ENCODE results near the gene ILDR1. TPM values are rescaled to one million over a fixed set of nuclear protein-coding genes. Genes with fewer than 3 reads are reported as not detected.
"Not testable (repeated sequence)": the region's sequence is repeated elsewhere in the genome, so short reads cannot be mapped to it uniquely, and the experiment has no call there.

The ILDR1 gene
- total and polyA plus RNA-seq, 2 donors (not counting 3 experiments of a cell fraction or from before 2014, with no cell fraction given) = not detected

DNA sequence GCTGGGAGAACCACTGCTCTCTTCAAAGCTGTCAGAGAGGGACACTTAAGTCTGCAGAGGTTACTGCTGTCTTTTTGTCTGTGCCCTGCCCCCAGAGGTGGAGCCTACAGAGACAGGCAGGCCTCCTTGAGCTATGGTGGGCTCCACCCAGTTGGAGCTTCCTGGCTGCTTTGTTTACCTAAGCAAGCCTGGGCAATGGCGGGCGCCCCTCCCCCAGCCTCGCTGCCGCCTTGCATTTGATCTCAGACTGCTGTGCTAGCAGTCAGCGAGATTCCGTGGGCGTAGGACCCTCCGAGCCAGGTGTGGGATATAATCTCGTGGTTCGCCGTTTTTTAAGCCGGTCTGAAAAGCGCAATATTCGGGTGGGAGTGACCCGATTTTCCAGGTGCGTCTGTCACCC, 25.2 kb upstream of the ILDR1 start:
- H3K9me1 ChIP-seq (replicated peaks; ENCODE audit: control insufficient read depth, extremely low read depth, insufficient read depth, low read length); H3K4me2 ChIP-seq (ENCODE audit: insufficient read depth, low read length); FAIRE-seq; BruUV-seq (replicated peaks); H2AFZ ChIP-seq (ENCODE audit: low read depth, low read length); H3K27ac ChIP-seq (ENCODE audit: insufficient read depth, low read depth, low read length); H3K9ac ChIP-seq (replicated peaks; ENCODE audit: extremely low read depth, insufficient read depth, low read length); H3K4me1 ChIP-seq (ENCODE audit: control insufficient read depth, extremely low read depth, insufficient read depth, low read length); H3K4me3 ChIP-seq (replicated peaks in 1 of 3; ENCODE audit: insufficient read depth in 1 of 3, low read depth in 1 of 3, low read length in 3 of 3); intact Hi-C loops (cut with micrococcal nuclease); DNase-seq (ENCODE audit: low read depth, low spot score); H3K36me3 ChIP-seq (ENCODE audit: control insufficient read depth in 2 of 2, extremely low read depth in 1 of 2, insufficient read depth in 2 of 2, low read length in 2 of 2); H3K9me3 ChIP-seq (replicated peaks; ENCODE audit: control insufficient read depth, insufficient read depth, low read length); H3K79me2 ChIP-seq (ENCODE audit: control insufficient read depth, insufficient read depth, low read length); H3K27me3 ChIP-seq (ENCODE audit: control insufficient read depth in 2 of 2, insufficient read depth in 2 of 2, low read length in 2 of 2); H4K20me1 ChIP-seq (replicated peaks; ENCODE audit: control insufficient read depth, extremely low read depth, insufficient read depth, low read length); CTCF ChIA-PET; dilution Hi-C loops (cut with MboI; ENCODE audit: extremely low pct_ligation_motif_present, low sequenced_read_pairs); POLR2A ChIA-PET: not testable (repeated sequence)

DNA sequence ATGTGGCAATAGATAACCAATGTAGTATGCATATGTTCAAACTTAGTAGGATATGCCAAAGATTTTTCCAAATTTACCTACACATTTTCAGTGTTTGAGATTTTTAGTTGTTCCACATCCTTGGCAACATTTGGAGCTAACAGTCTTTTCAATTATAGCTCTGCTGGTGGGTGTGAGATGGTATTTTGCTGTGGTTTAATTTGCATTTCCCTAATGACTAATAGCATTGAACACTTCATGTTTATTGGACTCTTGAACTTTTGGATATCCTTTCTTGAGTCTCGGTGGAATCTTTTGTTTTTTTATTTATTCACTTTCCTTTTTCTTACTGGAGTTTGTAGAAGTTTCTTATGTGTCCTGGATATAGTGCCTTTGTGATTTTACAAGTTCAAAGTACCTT, 11.0 kb upstream of the ILDR1 start:
- no TSS peak for BruUV-seq (replicated peaks)
- dilution Hi-C loops (cut with MboI; ENCODE audit: extremely low pct_ligation_motif_present, low sequenced_read_pairs) = no loop called here
- H3K9me1 ChIP-seq (replicated peaks; ENCODE audit: control insufficient read depth, extremely low read depth, insufficient read depth, low read length) = no peaks in the 10 kb centered on the region
- intact Hi-C loops (cut with micrococcal nuclease) = no loop called here
- no peak for TF ChIP-seq POLR2AphosphoS5 (IDR thresholded peaks at IDR 0.05; ENCODE audit: insufficient read depth, low read depth, low read length)
- TF ChIP-seq EZH2 (IDR thresholded peaks at IDR 0.05; ENCODE audit: borderline replicate concordance, low read depth, low read length, severe bottlenecking) = no peak
- CTCF ChIA-PET = no interaction called here
- DNase-seq (ENCODE audit: low read depth, low spot score) = no peak
- no peak overlapping the region for H3K27ac ChIP-seq (ENCODE audit: insufficient read depth, low read depth, low read length)
- POLR2A ChIA-PET = no interaction called here
- H3K4me2 ChIP-seq (ENCODE audit: insufficient read depth, low read length) = no peak overlapping the region
- H3K4me1 ChIP-seq (ENCODE audit: control insufficient read depth, extremely low read depth, insufficient read depth, low read length) = no peaks in the 10 kb centered on the region
- no peaks in the 10 kb centered on the region for H3K9me3 ChIP-seq (replicated peaks; ENCODE audit: control insufficient read depth, insufficient read depth, low read length)
- H3K27me3 ChIP-seq (ENCODE audit: control insufficient read depth in 2 of 2, insufficient read depth in 2 of 2, low read length in 2 of 2) = peaks cover 1 to 6% of the 10 kb centered on the region in 2 experiments
- H3K36me3 ChIP-seq (ENCODE audit: control insufficient read depth in 2 of 2, extremely low read depth in 1 of 2, insufficient read depth in 2 of 2, low read length in 2 of 2) = no peaks in the 10 kb centered on the region
- no peak overlapping the region for H3K4me3 ChIP-seq (replicated peaks in 1 of 3; ENCODE audit: insufficient read depth in 1 of 3, low read depth in 1 of 3, low read length in 3 of 3)
- H4K20me1 ChIP-seq (replicated peaks; ENCODE audit: control insufficient read depth, extremely low read depth, insufficient read depth, low read length) = no peaks in the 10 kb centered on the region
- FAIRE-seq = no peak
- H2AFZ ChIP-seq (ENCODE audit: low read depth, low read length) = no peak overlapping the region
- no peak overlapping the region for H3K9ac ChIP-seq (replicated peaks; ENCODE audit: extremely low read depth, insufficient read depth, low read length)
- H3K79me2 ChIP-seq (ENCODE audit: control insufficient read depth, insufficient read depth, low read length) = no peaks in the 10 kb centered on the region
